LNCAP (cell line): ENCODE results near the gene GMEB2.

Experiments
- CTCF ChIP-seq: fragments of 450-650 bp; IDR thresholded peaks from 2 replicates; pipeline ENCODE4 v1.5.1; 2017; ENCODE audit warnings: mild to moderate bottlenecking

The GMEB2 gene

DNA sequence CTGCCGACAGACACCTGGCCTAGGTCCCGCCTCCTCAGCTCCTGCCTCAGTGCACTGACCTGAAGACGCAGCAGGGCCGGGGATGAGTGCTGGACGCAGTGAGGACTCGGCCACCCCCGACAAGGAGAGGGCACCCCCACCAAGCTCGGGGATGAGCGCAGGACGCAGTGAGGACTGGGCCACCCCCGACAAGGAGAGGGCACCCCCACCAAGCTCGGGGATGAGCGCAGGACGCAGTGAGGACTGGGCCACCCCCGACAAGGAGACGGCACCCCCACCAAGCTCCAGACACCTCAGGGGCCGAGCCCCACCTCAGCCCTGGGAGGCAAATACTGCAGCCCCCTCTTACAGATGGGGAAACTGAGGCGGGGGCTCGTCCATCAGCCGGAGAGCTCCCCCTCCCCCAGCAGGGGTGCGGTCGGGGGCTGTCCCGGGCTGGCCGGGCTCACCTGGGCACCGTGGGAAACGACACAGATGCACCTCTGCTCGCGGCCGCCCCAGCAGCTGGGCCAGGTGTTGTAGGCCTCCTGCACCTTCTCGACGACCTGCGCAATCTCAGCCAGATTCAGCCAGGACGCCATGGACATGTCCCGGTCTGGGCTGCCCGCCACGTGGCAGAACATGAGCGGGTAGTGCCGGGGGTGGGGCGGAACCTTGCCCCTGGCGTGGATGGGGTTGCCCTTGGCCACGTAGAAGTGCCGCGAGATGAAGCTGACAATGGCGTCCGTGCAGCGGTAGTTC lies 60.3 kb downstream of the GMEB2 start:
- no peak for TF ChIP-seq CTCF

- no peak for TF ChIP-seq CTCF
Measured at GRCh38 chr20:63565699-63566335, 61.1 kb downstream of the GMEB2 start.

GRCh38 chr20:63565021-63565698 lies 61.7 kb downstream of the GMEB2 start:
- TF ChIP-seq CTCF = no peak

- no peak for TF ChIP-seq CTCF
Measured at GRCh38 chr20:63564036-63564810, 62.7 kb downstream of the GMEB2 start.

DNA sequence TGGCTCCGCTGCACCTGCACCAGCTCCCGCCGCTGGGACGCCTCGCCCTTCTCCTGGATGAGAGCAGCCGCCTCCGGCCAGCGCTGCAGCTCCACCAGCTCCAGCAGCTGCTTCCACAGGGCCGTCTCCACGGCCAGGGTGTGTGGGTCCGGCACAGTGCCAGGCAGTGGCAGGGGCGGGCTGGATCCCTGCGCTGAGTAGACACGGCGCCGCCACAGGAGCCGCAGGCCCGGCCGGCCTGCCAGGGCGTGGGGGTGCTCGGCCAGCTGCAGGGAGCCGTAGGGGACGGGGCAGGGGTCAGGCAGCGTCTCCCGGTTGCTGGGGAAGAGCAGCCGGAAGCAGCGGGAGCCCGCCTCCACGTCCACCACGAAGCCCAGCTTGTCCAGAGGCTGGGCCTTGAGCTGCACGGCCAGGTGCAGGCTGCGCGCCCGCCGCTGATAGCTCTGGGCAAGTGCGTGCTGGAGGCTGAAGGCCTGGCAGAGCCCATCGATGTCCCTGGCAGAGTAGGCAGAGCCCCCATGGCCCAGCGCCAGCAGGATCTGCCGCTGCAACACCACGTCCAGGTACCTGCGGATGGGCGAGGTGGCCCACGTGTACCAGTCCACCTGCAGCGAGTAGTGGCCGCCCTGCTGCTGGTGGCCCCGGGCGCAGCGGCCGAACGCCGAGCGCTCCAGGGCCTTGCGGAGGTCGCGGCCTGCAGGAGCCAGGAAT lies 63.5 kb downstream of the GMEB2 start:
- TF ChIP-seq CTCF = no peak

DNA sequence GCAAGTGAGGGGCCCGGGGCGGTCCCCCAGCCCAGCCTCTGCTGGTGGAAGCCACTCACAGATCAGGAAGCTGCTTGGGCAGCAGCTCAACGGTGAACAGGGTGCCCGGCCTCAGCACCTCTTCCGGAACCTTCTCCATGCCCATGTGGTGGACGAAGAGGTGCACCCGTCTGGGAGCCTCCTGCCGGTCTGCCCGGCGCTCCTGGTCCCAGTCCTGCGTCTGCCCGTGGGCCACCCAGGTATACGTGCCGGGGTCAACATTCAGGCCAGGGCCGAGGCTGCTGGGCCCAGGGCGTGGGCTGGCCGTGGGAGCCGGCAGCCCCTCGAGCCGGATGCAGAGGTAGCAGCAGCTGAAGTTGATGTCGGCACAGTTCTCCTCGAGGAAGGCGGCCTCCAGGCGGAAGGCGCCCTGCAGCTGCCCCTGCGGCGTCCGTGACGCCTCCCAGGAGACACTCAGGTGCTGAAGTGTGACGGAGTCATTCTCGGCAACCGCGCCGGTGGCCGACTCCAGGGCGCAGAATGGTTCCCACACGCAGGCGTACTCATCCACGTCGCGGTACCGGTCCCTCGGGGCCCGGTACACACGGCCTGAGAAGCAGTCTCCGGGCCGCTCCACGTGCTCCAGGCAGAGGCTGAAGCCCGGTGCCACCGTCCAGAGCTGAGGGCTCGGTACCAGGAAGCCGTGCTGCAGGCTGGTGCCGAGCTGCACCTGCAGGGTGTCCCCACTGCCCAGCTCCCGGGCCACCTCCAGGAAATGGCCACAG lies 64.3 kb downstream of the GMEB2 start:
- TF ChIP-seq CTCF = no peak
